ENCODE measurements around the gene FLRT1. TPM values are rescaled to one million over a fixed set of nuclear protein-coding genes. Genes with fewer than 3 reads are reported as not detected.

The FLRT1 gene
- total and polyA plus RNA-seq, 2 donors (not counting 1 experiment from before 2014, with no cell fraction given) = 0.02 to 0.17 TPM

GRCh38 chr11:64022125-64022784 lies 13.5 kb upstream of the FLRT1 start:
- no peaks in the 10 kb centered on the region for H3K79me2 ChIP-seq (ENCODE audit: control insufficient read depth, insufficient read depth, low read length)
- no peak overlapping the region for H3K4me2 ChIP-seq (ENCODE audit: extremely low read depth, insufficient read depth, low read length)
- no peak overlapping the region for H3K4me3 ChIP-seq (replicated peaks in 1 of 4; ENCODE audit: control extremely low read depth in 1 of 4, insufficient read depth in 1 of 4, low read depth in 3 of 4, low read length in 4 of 4)
- H3K27me3 ChIP-seq (ENCODE audit: control insufficient read depth, insufficient read depth, low read length) = no peaks in the 10 kb centered on the region
- H2AFZ ChIP-seq (ENCODE audit: low read length) = no peak overlapping the region
- no peaks in the 10 kb centered on the region for H3K4me1 ChIP-seq (ENCODE audit: control insufficient read depth, extremely low read depth, insufficient read depth, low read length)
- H3K36me3 ChIP-seq (ENCODE audit: control insufficient read depth, insufficient read depth, low read length) = no peaks in the 10 kb centered on the region
- no peak overlapping the region for H3K27ac ChIP-seq (ENCODE audit: insufficient read depth, low read length)
- no peaks in the 10 kb centered on the region for H3K9me3 ChIP-seq (ENCODE audit: control insufficient read depth, insufficient read depth, low read depth, low read length)
- TF ChIP-seq EZH2 (IDR thresholded peaks at IDR 0.05; ENCODE audit: low read length, missing control alignments) (no peak), CTCF (conservative IDR thresholded peaks at IDR 0.05 in 1 of 2, IDR thresholded peaks at IDR 0.05 in 1 of 2; ENCODE audit: low read depth in 1 of 2, low read length in 2 of 2) (no peak)
- peaks cover 3% of the 10 kb centered on the region for H4K20me1 ChIP-seq (ENCODE audit: control insufficient read depth, extremely low read depth, insufficient read depth, low read length)
- DNase-seq (ENCODE audit: low read depth in 2 of 2) = no peak
- H3K9ac ChIP-seq (ENCODE audit: insufficient read depth, low read length) = no peak overlapping the region

- TF ChIP-seq EZH2 (IDR thresholded peaks at IDR 0.05; ENCODE audit: low read length, missing control alignments) = no peak
- no peak for TF ChIP-seq CTCF (conservative IDR thresholded peaks at IDR 0.05 in 1 of 2, IDR thresholded peaks at IDR 0.05 in 1 of 2; ENCODE audit: low read depth in 1 of 2, low read length in 2 of 2)
Observed at GRCh38 chr11:64023712-64024710, 11.7 kb upstream of the FLRT1 start.

GRCh38 chr11:64025205-64025604 lies 10.5 kb upstream of the FLRT1 start:
- H3K4me3 ChIP-seq (replicated peaks in 1 of 4; ENCODE audit: control extremely low read depth in 1 of 4, insufficient read depth in 1 of 4, low read depth in 3 of 4, low read length in 4 of 4) = no peak overlapping the region
- TF ChIP-seq CTCF (conservative IDR thresholded peaks at IDR 0.05 in 1 of 2, IDR thresholded peaks at IDR 0.05 in 1 of 2; ENCODE audit: low read depth in 1 of 2, low read length in 2 of 2) = no peak
- no peak for TF ChIP-seq EZH2 (IDR thresholded peaks at IDR 0.05; ENCODE audit: low read length, missing control alignments)
- H3K27me3 ChIP-seq (ENCODE audit: control insufficient read depth, insufficient read depth, low read length) = no peaks in the 10 kb centered on the region
- H4K20me1 ChIP-seq (ENCODE audit: control insufficient read depth, extremely low read depth, insufficient read depth, low read length) = no peaks in the 10 kb centered on the region
- H3K9ac ChIP-seq (ENCODE audit: insufficient read depth, low read length) = no peak overlapping the region
- H3K36me3 ChIP-seq (ENCODE audit: control insufficient read depth, insufficient read depth, low read length) = no peaks in the 10 kb centered on the region
- no peaks in the 10 kb centered on the region for H3K4me1 ChIP-seq (ENCODE audit: control insufficient read depth, extremely low read depth, insufficient read depth, low read length)
- no peak overlapping the region for H3K4me2 ChIP-seq (ENCODE audit: extremely low read depth, insufficient read depth, low read length)
- no peak overlapping the region for H3K27ac ChIP-seq (ENCODE audit: insufficient read depth, low read length)
- no peaks in the 10 kb centered on the region for H3K9me3 ChIP-seq (ENCODE audit: control insufficient read depth, insufficient read depth, low read depth, low read length)
- H2AFZ ChIP-seq (ENCODE audit: low read length) = no peak overlapping the region
- no peaks in the 10 kb centered on the region for H3K79me2 ChIP-seq (ENCODE audit: control insufficient read depth, insufficient read depth, low read length)
- DNase-seq (ENCODE audit: low read depth in 2 of 2) = no peak

More at GRCh38 chr11:64023712-64024710, 11.7 kb upstream of the FLRT1 start:
- Histone ChIP-seq H2AFZ (ENCODE audit: low read length) (no peak overlapping the region), H3K4me3 (replicated peaks in 1 of 4; ENCODE audit: control extremely low read depth in 1 of 4, insufficient read depth in 1 of 4, low read depth in 3 of 4, low read length in 4 of 4) (no peak overlapping the region), H3K36me3 (ENCODE audit: control insufficient read depth, insufficient read depth, low read length) (no peaks in the 10 kb centered on the region), H3K9me3 (ENCODE audit: control insufficient read depth, insufficient read depth, low read depth, low read length) (no peaks in the 10 kb centered on the region), H3K4me1 (ENCODE audit: control insufficient read depth, extremely low read depth, insufficient read depth, low read length) (no peaks in the 10 kb centered on the region), H3K4me2 (ENCODE audit: extremely low read depth, insufficient read depth, low read length) (no peak overlapping the region), H3K27ac (ENCODE audit: insufficient read depth, low read length) (no peak overlapping the region), H3K9ac (ENCODE audit: insufficient read depth, low read length) (no peak overlapping the region), H3K79me2 (ENCODE audit: control insufficient read depth, insufficient read depth, low read length) (no peaks in the 10 kb centered on the region), H3K27me3 (ENCODE audit: control insufficient read depth, insufficient read depth, low read length) (no peaks in the 10 kb centered on the region), H4K20me1 (ENCODE audit: control insufficient read depth, extremely low read depth, insufficient read depth, low read length) (peaks cover 3% of the 10 kb centered on the region)
- no peak for DNase-seq (ENCODE audit: low read depth in 2 of 2)

Measured in fibroblast of lung (primary cell).